AG10803 (cell line): ENCODE measurements around the gene DOCK11.

Experiments used
- DNase-seq: peaks from one replicate; pipeline ENCODE4 v3.0.0; 2010; ENCODE audit warnings: low read depth
- H3K4me3 ChIP-seq: 2 replicates; pipeline ENCODE4 v1.5.1; 2011; ENCODE audit warnings: mild to moderate bottlenecking, low read length, control low read depth
- CTCF ChIP-seq: conservative IDR thresholded peaks from 2 replicates; pipeline ENCODE4 v1.5.1; 2011; ENCODE audit warnings: mild to moderate bottlenecking, low read length, control low read depth, inconsistent platforms

The DOCK11 gene

GRCh38 chrX:118495958-118496762 is 545 bp downstream of the DOCK11 start:
- H3K4me3 ChIP-seq, result peak overlapping the region; percentile 75
- no peak for DNase-seq
- TF ChIP-seq CTCF, result no peak

- H3K4me3 ChIP-seq, result peak overlapping the region; percentile 75
- no peak for TF ChIP-seq CTCF
- no peak for DNase-seq
Measured at GRCh38 chrX:118496763-118497079, 1.1 kb downstream of the DOCK11 start.

- H3K4me3 ChIP-seq, result peak overlapping the region; percentile 75
- no peak for DNase-seq
- TF ChIP-seq CTCF, result no peak
Measured at GRCh38 chrX:118497180-118497818, 1.7 kb downstream of the DOCK11 start.

GRCh38 chrX:118498351-118498750 is 2.7 kb downstream of the DOCK11 start:
- no peak for DNase-seq
- TF ChIP-seq CTCF, result no peak
- H3K4me3 ChIP-seq, result no peak overlapping the region

- TF ChIP-seq CTCF, result no peak
- no peak for DNase-seq
- H3K4me3 ChIP-seq, result no peak overlapping the region
Measured at GRCh38 chrX:118498755-118499154, 3.1 kb downstream of the DOCK11 start.

GRCh38 chrX:118499295-118499694 is 3.7 kb downstream of the DOCK11 start:
- no peak overlapping the region for H3K4me3 ChIP-seq
- DNase-seq, result no peak
- no peak for TF ChIP-seq CTCF
